Measurements from ENCODE around the gene PCDHA10.
A peak's percentile ranks its signal among the peaks of the same experiment; 100 is the strongest.
"Not testable (repeated sequence)": the region's sequence is repeated elsewhere in the genome, so short reads cannot be mapped to it uniquely, and the experiment has no call there.

Gene PCDHA10

DNA sequence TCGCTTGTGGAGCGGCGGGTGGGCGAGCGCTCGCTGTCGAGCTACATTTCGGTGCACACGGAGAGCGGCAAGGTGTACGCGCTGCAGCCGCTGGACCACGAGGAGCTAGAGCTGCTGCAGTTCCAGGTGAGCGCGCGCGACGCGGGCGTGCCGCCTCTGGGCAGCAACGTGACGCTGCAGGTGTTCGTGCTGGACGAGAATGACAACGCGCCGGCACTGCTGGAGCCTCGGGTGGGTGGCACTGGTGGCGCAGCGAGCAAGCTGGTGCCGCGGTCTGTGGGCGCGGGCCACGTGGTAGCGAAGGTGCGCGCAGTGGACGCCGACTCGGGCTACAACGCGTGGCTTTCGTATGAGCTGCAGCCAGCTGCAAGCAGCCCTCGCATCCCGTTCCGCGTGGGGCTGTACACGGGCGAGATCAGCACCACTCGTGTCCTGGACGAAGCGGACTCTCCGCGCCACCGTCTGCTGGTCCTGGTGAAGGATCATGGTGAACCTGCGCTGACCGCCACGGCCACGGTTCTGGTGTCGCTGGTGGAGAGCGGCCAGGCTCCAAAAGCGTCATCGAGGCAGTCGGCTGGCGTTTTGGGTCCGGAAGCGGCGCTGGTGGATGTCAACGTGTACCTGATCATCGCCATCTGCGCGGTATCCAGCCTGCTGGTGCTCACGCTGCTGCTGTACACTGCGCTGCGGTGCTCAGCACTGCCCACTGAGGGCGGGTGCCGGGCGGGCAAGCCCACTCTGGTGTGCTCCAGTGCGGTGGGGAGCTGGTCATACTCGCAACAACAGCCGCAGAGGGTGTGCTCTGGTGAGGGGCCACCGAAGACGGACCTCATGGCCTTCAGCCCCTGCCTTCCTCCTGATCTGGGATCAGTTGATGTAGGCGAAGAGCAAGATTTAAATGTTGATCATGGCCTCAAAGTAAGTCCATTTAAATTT lies 12.6 kb upstream of the PCDHA10 start:
- no peak for DNase-seq

DNA sequence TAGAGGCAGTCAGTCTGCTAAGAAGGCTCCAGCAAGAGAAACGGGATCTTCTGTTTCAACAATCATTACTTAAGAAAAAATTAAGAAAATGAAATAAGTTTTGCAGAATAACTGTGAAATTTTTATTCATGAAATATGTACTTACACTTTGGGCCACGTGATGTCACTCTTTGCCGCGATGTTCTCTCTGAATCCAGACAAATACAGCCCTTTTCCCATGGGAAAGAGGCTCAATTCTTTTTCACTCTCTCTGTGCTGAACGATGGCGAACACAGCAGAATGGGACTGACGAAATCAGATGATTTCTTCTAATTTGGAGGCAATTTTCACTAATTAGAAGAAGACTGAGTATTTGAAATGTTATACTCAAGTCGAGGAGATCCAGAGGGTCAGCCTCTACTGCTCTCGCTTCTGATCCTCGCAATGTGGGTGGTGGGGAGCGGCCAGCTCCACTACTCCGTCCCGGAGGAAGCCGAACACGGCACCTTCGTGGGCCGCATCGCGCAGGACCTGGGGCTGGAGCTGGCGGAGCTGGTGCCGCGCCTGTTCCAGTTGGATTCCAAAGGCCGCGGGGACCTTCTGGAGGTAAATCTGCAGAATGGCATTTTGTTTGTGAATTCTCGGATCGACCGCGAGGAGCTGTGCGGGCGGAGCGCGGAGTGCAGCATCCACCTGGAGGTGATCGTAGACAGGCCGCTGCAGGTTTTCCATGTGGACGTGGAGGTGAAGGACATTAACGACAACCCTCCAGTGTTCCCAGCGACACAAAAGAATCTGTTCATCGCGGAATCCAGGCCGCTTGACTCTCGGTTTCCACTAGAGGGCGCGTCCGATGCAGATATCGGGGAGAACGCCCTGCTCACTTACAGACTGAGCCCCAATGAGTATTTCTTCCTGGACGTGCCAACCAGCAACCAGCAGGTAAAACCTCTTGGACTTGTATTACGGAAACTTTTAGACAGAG lies 7.3 kb upstream of the PCDHA10 start, which contains the start of gene PCDHA9:
Gene PCDHA9 (plus strand): TSS at position 244 of the 964 bp plus-strand sequence. CDS start 114 bp downstream, at position 358.
- peak; percentile 1 for DNase-seq

DNA sequence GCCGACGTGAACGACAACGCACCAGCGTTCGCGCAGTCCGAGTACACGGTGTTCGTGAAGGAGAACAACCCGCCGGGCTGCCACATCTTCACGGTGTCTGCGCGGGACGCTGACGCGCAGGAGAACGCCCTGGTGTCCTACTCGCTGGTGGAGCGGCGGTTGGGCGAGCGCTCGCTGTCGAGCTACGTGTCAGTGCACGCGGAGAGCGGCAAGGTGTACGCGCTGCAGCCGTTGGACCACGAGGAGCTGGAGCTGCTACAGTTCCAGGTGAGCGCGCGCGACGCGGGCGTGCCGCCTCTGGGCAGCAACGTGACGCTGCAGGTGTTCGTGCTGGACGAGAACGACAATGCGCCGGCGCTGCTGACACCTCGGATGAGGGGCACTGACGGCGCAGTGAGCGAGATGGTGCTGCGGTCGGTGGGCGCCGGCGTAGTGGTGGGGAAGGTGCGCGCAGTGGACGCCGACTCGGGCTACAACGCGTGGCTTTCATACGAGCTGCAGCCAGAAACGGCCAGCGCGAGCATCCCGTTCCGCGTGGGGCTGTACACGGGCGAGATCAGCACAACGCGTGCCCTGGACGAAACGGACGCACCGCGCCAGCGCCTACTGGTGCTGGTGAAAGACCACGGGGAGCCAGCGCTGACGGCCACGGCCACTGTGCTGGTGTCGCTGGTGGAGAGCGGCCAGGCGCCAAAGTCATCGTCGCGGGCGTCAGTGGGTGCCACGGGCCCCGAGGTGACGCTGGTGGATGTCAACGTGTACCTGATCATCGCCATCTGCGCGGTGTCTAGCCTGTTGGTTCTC lies 5.7 kb upstream of the PCDHA10 start:
- not testable (repeated sequence) for DNase-seq

DNA sequence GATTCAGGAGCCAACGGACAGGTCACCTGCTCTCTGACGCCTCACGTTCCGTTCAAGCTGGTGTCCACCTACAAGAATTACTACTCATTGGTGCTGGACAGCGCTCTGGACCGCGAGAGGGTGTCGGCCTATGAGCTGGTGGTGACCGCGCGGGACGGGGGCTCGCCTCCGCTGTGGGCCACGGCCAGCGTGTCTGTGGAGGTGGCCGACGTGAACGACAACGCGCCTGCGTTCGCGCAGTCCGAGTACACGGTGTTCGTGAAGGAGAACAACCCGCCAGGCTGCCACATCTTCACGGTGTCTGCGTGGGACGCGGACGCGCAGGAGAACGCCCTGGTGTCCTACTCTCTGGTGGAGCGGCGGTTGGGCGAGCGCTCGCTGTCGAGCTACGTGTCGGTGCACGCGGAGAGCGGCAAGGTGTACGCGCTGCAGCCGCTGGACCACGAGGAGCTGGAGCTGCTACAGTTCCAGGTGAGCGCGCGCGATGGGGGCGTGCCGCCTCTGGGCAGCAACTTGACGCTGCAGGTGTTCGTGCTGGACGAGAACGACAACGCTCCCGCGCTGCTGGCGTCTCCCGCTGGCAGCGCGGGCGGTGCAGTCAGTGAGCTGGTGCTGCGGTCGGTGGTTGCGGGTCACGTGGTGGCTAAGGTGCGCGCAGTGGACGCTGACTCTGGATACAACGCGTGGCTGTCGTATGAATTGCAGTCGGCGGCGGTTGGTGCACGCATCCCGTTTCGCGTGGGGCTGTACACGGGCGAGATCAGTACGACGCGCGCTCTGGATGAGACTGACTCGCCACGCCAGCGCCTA lies 1.7 kb downstream of the PCDHA10 start:
- no peak for DNase-seq

- DNase-seq = no peak
Observed at GRCh38 chr5:140857987-140858240, 2.2 kb downstream of the PCDHA10 start.

DNA sequence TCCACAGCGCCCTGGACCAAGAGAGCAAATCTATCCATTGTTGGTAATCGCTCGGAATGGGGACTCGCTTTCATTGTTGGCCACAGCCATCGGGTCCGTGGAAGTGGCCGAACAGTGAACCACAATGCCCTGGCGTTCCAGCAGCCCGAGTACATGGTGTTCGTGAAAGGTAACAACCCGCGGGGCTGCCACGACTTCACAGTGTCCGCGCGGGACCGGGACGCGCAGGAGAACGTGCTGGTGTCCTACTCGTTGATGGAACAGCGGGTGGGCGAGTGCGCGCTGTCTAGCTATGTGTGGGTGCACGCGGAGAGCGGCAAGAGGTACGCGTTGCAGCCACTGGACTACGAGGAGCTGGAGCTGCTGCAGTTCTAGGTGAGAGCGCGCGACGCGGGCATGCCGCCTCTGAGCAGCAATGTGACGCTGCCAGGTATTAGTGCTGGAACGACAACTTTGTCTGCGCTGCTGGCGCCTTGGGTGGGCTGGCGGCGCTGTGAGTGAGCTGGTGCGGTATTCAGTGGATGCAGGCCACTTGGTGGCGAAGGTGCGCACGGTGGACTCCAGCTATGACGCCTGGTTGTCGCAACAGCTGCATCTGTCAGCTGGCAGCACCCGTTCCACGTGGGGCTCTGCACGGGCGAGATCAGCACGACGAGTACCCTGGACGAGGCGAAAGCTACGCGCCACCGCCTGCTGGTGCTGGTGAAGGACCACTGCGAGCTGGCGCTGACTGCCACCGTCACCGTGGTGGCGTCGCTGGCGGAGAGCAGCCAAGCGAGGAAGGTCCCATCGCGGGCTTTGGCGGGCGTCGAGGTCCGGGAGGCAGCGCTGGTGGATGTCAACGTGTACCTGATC lies 7.0 kb downstream of the PCDHA10 start:
- no peak for DNase-seq

- peak; percentile 78 for DNase-seq
Observed at GRCh38 chr5:140868721-140869554, 13.2 kb downstream of the PCDHA10 start, which contains the start of gene PCDHA11. PCDHA11 (plus strand) TSS chr5:140868957; CDS start chr5:140869104, 147 bp downstream.

DNA sequence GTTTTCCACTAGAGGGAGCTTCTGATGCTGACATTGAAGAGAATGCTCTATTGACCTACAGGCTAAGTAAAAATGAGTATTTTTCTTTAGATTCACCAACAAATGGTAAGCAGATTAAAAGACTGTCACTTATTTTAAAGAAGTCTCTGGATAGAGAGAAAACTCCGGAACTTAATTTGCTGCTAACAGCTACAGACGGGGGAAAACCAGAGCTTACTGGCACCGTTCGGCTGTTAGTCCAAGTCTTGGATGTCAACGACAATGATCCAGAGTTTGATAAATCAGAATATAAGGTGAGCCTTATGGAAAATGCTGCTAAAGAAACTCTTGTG lies 13.8 kb downstream of the PCDHA10 start:
- no peak for DNase-seq

DNA sequence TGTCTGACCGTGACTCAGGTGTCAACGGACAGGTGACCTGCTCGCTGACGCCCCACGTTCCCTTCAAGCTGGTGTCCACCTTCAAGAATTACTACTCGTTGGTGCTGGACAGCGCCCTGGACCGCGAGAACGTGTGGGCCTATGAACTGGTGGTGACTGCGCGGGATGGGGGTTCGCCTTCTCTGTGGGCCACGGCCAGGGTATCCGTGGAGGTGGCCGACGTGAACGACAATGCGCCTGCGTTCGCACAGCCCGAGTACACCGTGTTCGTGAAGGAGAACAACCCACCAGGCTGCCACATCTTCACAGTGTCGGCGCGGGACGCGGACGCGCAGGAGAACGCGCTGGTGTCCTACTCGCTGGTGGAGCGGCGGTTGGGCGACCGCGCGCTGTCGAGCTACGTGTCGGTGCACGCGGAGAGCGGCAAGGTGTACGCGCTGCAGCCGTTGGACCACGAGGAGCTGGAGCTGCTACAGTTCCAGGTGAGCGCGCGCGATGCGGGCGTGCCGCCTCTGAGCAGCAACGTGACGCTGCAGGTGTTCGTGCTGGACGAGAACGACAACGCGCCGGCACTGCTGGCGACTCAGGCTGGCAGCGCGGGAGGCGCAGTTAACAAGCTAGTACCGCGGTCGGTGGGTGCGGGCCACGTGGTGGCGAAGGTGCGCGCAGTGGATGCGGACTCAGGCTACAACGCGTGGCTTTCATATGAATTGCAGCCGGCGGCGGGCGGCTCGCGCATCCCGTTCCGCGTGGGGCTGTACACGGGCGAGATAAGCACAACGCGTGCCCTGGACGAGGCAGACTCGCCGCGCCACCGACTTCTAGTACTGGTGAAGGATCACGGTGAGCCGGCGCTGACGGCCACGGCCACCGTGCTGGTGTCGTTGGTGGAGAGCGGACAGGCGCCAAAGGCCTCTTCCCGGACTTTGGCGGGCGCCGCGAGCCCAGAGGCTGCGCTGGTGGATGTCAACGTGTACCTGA lies 14.8 kb downstream of the PCDHA10 start:
- no peak for DNase-seq

DNA sequence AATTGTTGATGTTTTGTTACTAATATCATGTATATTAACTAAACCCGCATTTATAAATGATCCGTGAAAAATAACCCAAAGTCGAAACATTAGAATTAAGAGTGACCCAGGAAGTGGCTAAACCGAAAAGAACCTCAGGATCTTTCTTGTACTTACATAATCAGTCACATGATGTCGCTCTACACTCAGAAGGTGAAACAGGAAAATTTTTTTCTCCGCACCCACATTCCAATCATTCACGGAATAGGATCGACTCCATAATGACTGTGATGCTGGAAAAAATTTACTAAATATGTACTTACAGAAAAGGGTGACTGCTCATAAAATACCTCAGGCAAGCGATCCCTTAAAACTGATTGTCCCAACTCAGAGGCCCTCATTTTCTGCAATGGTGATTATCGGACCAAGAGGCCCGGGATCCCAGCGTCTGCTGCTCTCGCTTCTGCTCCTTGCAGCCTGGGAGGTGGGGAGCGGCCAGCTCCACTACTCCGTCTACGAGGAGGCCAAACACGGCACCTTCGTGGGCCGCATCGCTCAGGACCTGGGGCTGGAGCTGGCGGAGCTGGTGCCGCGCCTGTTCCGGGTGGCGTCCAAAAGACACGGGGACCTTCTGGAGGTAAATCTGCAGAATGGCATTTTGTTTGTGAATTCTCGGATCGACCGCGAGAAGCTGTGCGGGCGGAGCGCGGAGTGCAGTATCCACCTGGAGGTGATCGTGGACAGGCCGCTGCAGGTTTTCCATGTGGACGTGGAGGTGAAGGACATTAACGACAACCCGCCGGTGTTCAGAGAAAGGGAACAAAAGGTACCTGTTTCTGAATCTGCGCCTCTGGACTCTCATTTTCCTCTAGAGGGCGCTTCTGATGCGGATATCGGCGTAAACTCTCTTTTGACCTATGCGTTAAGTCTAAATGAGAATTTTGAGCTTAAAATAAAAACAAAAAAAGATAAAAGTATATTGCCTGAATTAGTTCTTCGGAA lies 19.7 kb downstream of the PCDHA10 start, which contains the start of gene PCDHA12:
Gene PCDHA12 (plus strand): TSS at position 224 of the 981 bp plus-strand sequence. CDS start 165 bp downstream, at position 389.
- DNase-seq = peak; percentile 0

DNA sequence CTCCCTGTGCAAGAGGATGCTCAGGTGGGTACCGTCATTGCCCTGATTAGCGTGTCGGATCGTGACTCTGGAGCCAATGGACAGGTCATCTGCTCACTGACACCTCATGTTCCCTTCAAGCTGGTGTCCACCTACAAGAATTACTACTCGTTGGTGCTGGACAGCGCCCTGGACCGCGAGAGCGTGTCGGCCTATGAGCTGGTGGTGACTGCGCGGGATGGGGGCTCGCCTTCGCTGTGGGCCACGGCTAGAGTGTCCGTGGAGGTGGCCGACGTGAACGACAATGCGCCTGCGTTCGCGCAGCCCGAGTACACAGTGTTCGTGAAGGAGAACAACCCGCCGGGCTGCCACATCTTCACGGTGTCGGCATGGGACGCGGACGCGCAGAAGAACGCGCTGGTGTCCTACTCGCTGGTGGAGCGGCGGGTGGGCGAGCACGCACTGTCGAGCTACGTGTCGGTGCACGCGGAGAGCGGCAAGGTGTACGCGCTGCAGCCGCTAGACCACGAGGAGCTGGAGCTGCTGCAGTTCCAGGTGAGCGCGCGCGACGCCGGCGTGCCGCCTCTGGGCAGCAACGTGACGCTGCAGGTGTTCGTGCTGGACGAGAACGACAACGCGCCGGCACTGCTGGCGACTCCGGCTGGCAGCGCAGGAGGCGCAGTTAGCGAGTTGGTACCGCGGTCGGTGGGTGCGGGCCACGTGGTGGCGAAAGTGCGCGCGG lies 21.0 kb downstream of the PCDHA10 start:
- not testable (repeated sequence) for DNase-seq

GRCh38 chr5:140877262-140877581 lies 21.5 kb downstream of the PCDHA10 start:
- DNase-seq = no peak

GRCh38 chr5:140881889-140882590 lies 26.3 kb downstream of the PCDHA10 start, which contains the start of gene PCDHA13:
PCDHA13 (plus strand) TSS chr5:140882124; CDS start chr5:140882269, 145 bp downstream.
- DNase-seq = no peak

GRCh38 chr5:140882591-140882899 lies 26.8 kb downstream of the PCDHA10 start:
- peak; percentile 3 for DNase-seq

DNA sequence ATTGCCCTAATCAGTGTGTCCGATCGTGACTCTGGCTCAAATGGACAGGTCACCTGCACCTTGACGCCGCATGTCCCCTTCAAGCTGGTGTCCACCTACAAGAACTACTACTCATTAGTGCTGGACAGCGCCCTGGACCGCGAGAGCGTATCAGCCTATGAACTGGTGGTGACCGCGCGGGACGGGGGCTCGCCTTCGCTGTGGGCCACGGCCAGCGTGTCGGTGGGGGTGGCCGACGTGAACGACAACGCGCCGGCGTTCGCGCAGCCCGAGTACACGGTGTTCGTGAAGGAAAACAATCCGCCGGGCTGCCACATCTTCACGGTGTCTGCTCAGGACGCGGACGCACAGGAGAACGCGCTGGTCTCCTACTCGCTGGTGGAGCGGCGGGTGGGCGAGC lies 27.7 kb downstream of the PCDHA10 start:
- DNase-seq = no peak
